ENCODE data around the gene TRIM6. TPM values are rescaled to one million over a fixed set of nuclear protein-coding genes. Genes with fewer than 3 reads are reported as not detected.

Gene TRIM6, protein sequence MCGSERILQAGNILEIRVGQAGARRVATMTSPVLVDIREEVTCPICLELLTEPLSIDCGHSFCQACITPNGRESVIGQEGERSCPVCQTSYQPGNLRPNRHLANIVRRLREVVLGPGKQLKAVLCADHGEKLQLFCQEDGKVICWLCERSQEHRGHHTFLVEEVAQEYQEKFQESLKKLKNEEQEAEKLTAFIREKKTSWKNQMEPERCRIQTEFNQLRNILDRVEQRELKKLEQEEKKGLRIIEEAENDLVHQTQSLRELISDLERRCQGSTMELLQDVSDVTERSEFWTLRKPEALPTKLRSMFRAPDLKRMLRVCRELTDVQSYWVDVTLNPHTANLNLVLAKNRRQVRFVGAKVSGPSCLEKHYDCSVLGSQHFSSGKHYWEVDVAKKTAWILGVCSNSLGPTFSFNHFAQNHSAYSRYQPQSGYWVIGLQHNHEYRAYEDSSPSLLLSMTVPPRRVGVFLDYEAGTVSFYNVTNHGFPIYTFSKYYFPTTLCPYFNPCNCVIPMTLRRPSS
- total RNA-seq = 1 to 10 TPM; 1.2 to 9.0 (median 2.1) TPM

DNA sequence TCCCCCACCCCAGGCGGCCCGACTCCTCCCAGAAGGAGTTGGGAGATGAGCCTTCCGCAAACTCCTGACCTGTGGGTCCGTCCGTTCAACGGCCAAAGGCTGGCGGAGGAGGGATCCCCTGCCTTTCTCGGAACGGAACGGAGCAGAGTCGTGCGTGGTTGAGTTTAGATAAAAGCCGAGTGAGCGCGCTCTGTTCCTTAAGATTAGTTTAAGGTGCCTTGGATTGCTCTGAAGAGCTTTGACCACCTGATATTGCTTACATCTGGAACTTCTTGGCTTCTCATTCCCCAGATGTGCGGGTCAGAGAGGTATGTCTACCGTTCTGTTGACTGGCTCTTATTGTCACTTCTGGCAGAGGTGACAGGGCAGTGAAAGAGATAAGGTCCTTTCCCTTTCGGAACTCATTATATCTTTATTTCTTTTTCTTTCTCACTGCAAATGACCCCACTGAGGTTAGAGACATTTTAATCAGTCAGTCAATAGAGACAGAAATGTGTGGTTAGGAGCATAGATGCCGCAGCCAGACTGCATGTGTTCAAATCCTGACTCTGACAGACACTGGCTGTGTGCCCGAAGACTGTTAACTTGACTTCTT lies at the start of gene TRIM6:
Gene TRIM6 (plus strand): TSS at position 31 of the 595 bp plus-strand sequence. CDS start 261 bp downstream, at position 292.
- Histone ChIP-seq H3K4me1 (replicated peaks in 1 of 2) (peaks cover 0 to 3% of the 10 kb centered on the region in 2 donors), H3K4me3 (peak within 1 kb of the TSS; percentile 24 to 44 (median 34)), H3K27ac (no peak within 1 kb of the TSS)
- in situ Hi-C loops (cut with MboI; ENCODE audit: low pct_unique_long_range_greater_than_20kb in 2 of 9, low sequenced_read_pairs in 9 of 9, unreplicated experiment in 9 of 9) = no loop called here
- peak; percentile 63 to 86 (median 80) for ATAC-seq (replicated peaks in 6 of 8)
- 13 to 60% (median 27%) methylated on average over 1 to 8 of the region's 20 CpGs; no CpG with 5 or more reads in 1 of the 10 experiments for WGBS, 10 experiments

- no peak overlapping the region for H3K4me3 ChIP-seq
- no peaks in the 10 kb centered on the region for H3K4me1 ChIP-seq (replicated peaks in 1 of 2)
- in situ Hi-C loops (cut with MboI; ENCODE audit: low pct_unique_long_range_greater_than_20kb in 2 of 9, low sequenced_read_pairs in 9 of 9, unreplicated experiment in 9 of 9) = no loop called here
- no peak for ATAC-seq (replicated peaks in 6 of 8)
- 88 to 100% (median 100%) methylated on average over 1 of the region's 1 CpG; no CpG with 5 or more reads in 4 of the 10 experiments for WGBS, 10 experiments
- H3K27ac ChIP-seq = no peak overlapping the region
Measured at GRCh38 chr11:5547982-5548381, 48.5 kb upstream of the TRIM6 start.

DNA sequence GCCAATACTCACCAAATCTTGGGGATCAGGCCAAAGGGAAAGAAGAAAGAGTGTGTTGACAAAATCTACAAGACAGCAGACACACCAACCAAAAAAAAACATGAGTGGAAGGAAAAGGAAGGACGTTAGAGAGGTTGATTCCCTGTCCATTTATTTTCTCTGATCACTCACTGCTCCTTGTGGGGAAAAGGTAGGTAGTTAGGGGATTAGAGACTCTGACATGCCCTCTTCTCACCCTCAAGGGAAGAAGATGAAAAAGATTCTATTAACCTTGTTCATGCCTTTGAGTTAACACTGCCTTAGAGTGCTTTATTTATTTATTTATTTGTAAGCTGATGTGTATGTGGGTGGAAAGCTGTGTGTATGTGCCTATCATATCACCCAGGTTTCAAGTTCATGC lies 48.0 kb upstream of the TRIM6 start, which contains the start of gene OR52H1:
Gene OR52H1 (minus strand): TSS at position 101 of the 400 bp plus-strand sequence. CDS start 3,035 bp downstream, outside the sequence.
- ATAC-seq (replicated peaks in 6 of 8) = no peak
- WGBS, 10 experiments = 17 to 60% (median 50%) methylated on average over 1 of the region's 1 CpG; no CpG with 5 or more reads in 5 of the 10 experiments

GRCh38 chr11:5550440-5551095 lies 45.9 kb upstream of the TRIM6 start:
- Histone ChIP-seq H3K4me1 (replicated peaks in 1 of 2) (no peaks in the 10 kb centered on the region), H3K4me3 (no peak overlapping the region), H3K27ac (no peak overlapping the region)
- in situ Hi-C loops (cut with MboI; ENCODE audit: low pct_unique_long_range_greater_than_20kb in 2 of 9, low sequenced_read_pairs in 9 of 9, unreplicated experiment in 9 of 9) = no loop called here
- WGBS, 10 experiments = 0 to 100% (median 62%) methylated on average over 1 to 5 of the region's 5 CpGs
- peak in 3 of 8 experiments; percentile 25 to 100 (median 99) for ATAC-seq (replicated peaks in 6 of 8)

More for the DNA sequence above, 48.0 kb upstream of the TRIM6 start, which contains the start of gene OR52H1:
- Histone ChIP-seq H3K27ac (no peak within 1 kb of the TSS), H3K4me1 (replicated peaks in 1 of 2) (no peaks in the 10 kb centered on the region), H3K4me3 (no peak within 1 kb of the TSS)
- in situ Hi-C loops (cut with MboI; ENCODE audit: low pct_unique_long_range_greater_than_20kb in 2 of 9, low sequenced_read_pairs in 9 of 9, unreplicated experiment in 9 of 9) = no loop called here

DNA sequence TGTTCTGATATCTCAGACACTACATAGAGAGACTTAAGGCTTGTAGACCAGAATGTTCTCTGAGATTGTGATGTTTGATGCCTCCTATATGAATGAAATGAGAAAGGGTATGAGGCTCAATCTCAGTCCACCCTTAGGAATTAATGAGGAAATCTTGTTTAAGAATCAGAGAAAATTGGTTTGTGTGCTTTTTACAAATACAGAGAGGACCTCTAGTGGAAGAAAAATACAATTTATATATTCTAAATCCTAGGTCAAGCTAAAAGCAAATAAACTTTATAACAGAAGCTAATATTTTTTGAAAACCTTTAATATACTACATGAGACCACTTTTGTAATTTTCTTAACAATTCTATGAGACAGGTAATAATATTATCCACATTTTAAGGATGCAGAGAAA lies 43.1 kb upstream of the TRIM6 start:
- no peaks in the 10 kb centered on the region for H3K4me1 ChIP-seq (replicated peaks in 1 of 2)
- H3K27ac ChIP-seq = no peak overlapping the region
- in situ Hi-C loops (cut with MboI; ENCODE audit: low pct_unique_long_range_greater_than_20kb in 2 of 9, low sequenced_read_pairs in 9 of 9, unreplicated experiment in 9 of 9) = no loop called here
- no peak overlapping the region for H3K4me3 ChIP-seq
- no peak for ATAC-seq (replicated peaks in 6 of 8)

- 0 to 100% (median 66%) methylated on average over 1 to 3 of the region's 3 CpGs; no CpG with 5 or more reads in 3 of the 10 experiments for WGBS, 10 experiments
- no peak overlapping the region for H3K4me3 ChIP-seq
- H3K27ac ChIP-seq = no peak overlapping the region
- in situ Hi-C loops (cut with MboI; ENCODE audit: low pct_unique_long_range_greater_than_20kb in 2 of 9, low sequenced_read_pairs in 9 of 9, unreplicated experiment in 9 of 9) = no loop called here
- no peaks in the 10 kb centered on the region for H3K4me1 ChIP-seq (replicated peaks in 1 of 2)
- ATAC-seq (replicated peaks in 6 of 8) = no peak
Measured at GRCh38 chr11:5556596-5557188, 39.7 kb upstream of the TRIM6 start.

DNA sequence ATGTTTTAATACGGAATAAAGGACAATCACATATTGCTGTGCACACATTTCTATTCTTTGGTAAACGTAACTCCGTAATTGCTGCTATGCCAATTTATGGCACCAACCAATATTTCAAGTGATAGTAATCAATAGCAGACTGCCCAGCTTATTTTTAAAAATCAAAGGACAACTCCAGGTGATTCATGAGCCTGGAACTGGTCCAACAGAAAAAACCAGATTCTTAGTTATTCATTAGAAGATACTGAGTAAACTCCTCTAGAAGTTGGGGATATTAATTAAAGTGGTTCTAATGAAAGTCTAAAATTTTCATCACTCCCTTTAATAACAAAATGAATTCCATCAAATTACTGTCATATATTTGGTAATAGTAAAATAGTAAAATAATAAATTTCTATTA lies 38.7 kb upstream of the TRIM6 start:
- no peak overlapping the region for H3K4me3 ChIP-seq
- H3K27ac ChIP-seq = no peak overlapping the region
- no peaks in the 10 kb centered on the region for H3K4me1 ChIP-seq (replicated peaks in 1 of 2)
- WGBS, 10 experiments = 50 to 96% (median 68%) methylated on average over 2 to 3 of the region's 3 CpGs; no CpG with 5 or more reads in 2 of the 10 experiments
- in situ Hi-C loops (cut with MboI; ENCODE audit: low pct_unique_long_range_greater_than_20kb in 2 of 9, low sequenced_read_pairs in 9 of 9, unreplicated experiment in 9 of 9) = no loop called here
- ATAC-seq (replicated peaks in 6 of 8) = no peak

DNA sequence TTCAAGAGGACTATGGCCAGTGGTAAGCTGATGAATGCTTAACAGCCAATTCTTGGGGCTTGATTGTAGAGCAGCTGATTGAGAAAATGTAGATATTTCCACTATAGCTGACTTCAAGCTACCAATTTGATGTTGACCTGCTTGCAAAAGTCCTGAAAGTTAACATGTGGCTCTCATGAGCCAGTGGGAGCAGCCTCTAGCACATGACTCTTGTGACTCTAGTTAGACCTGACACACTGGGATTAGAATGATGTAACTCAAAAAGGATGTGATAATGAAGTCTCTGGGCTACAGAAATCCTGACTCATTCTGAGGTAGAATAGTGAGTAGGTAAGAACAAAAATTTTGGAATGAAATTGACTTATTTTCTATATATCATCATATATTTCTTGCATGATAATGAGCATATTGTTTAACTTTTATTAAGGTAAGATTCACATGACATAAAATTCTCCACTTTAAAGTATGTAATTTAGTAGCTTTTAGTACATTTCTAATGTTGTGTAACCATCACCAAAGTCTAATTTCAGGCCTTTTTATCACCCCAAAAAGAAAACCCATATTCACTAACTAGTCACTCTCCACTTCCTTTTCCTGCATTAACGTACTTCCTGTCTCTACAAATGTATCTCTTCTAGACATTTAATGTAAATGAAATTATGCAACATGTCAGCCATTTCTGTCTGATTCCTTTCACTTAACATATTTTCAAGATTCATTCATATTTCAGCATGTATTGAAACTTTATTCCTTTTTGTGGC lies 32.0 kb upstream of the TRIM6 start:
- WGBS, 10 experiments = 0 to 90% (median 78%) methylated on average over 1 of the region's 1 CpG; no CpG with 5 or more reads in 1 of the 10 experiments
- no peak overlapping the region for H3K4me3 ChIP-seq
- no peak overlapping the region for H3K27ac ChIP-seq
- in situ Hi-C loops (cut with MboI; ENCODE audit: low pct_unique_long_range_greater_than_20kb in 2 of 9, low sequenced_read_pairs in 9 of 9, unreplicated experiment in 9 of 9) = no loop called here
- peak in 2 of 8 experiments; percentile 46 to 63 for ATAC-seq (replicated peaks in 6 of 8)
- no peaks in the 10 kb centered on the region for H3K4me1 ChIP-seq (replicated peaks in 1 of 2)

GRCh38 chr11:5574654-5575053 lies 21.8 kb upstream of the TRIM6 start:
- Histone ChIP-seq H3K4me3 (no peak overlapping the region), H3K4me1 (replicated peaks in 1 of 2) (peaks cover 8 to 18% of the 10 kb centered on the region in 2 donors), H3K27ac (peak overlapping the region in 1 of 2 donors; percentile 71)
- peak in 3 of 8 experiments; percentile 82 to 89 (median 85) for ATAC-seq (replicated peaks in 6 of 8)
- 23 to 95% (median 76%) methylated on average over 2 of the region's 2 CpGs; no CpG with 5 or more reads in 1 of the 10 experiments for WGBS, 10 experiments
- in situ Hi-C loops (cut with MboI; ENCODE audit: low pct_unique_long_range_greater_than_20kb in 2 of 9, low sequenced_read_pairs in 9 of 9, unreplicated experiment in 9 of 9) = no loop called here

GRCh38 chr11:5575152-5575551 lies 21.3 kb upstream of the TRIM6 start:
- peak in 3 of 8 experiments; percentile 68 to 77 (median 68) for ATAC-seq (replicated peaks in 6 of 8)
- Histone ChIP-seq H3K4me1 (replicated peaks in 1 of 2) (peaks cover 8 to 18% of the 10 kb centered on the region in 2 donors), H3K27ac (peak overlapping the region in 1 of 2 donors; percentile 71), H3K4me3 (no peak overlapping the region)
- WGBS, 10 experiments = 38 to 75% (median 50%) methylated on average over 1 to 4 of the region's 4 CpGs; no CpG with 5 or more reads in 1 of the 10 experiments
- in situ Hi-C loops (cut with MboI; ENCODE audit: low pct_unique_long_range_greater_than_20kb in 2 of 9, low sequenced_read_pairs in 9 of 9, unreplicated experiment in 9 of 9) = no loop called here

- in situ Hi-C loops (cut with MboI; ENCODE audit: low pct_unique_long_range_greater_than_20kb in 2 of 9, low sequenced_read_pairs in 9 of 9, unreplicated experiment in 9 of 9) = no loop called here
- peaks cover 8 to 18% of the 10 kb centered on the region in 2 donors for H3K4me1 ChIP-seq (replicated peaks in 1 of 2)
- no peak overlapping the region for H3K4me3 ChIP-seq
- no peak for ATAC-seq (replicated peaks in 6 of 8)
- no peak overlapping the region for H3K27ac ChIP-seq
Measured at GRCh38 chr11:5577101-5577500, 19.3 kb upstream of the TRIM6 start.

DNA sequence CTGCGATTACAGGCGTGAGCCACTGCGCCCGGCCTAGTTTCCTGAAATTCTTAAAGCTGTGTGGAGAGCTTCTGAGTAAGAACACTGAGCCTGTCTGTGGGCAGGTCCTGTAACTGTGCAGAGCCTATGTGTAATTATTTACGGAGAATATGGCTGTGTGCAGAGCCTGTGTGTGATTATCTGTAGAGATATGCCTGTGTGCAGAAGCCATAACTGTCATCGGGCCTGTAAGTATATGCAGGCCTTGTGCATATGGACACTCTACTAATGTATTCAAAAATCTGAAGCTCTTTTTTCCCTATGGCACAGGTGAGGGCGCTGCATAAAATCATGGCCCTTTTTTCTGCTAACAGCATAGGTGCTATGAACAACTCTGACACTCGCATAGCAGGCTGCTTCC lies 15.9 kb upstream of the TRIM6 start, which contains the start of gene OR52B6:
Gene OR52B6 (plus strand): TSS at position 301 of the 400 bp plus-strand sequence. CDS start 0 bp downstream, at position 301.
- Histone ChIP-seq H3K4me1 (replicated peaks in 1 of 2) (no peaks in the 10 kb centered on the region), H3K27ac (no peak within 1 kb of the TSS), H3K4me3 (no peak within 1 kb of the TSS)
- WGBS, 10 experiments = 37 to 100% (median 95%) methylated on average over 1 to 8 of the region's 8 CpGs; no CpG with 5 or more reads in 3 of the 10 experiments
- no peak for ATAC-seq (replicated peaks in 6 of 8)
- in situ Hi-C loops (cut with MboI; ENCODE audit: low pct_unique_long_range_greater_than_20kb in 2 of 9, low sequenced_read_pairs in 9 of 9, unreplicated experiment in 9 of 9) = loop anchor here in 1 of 9 experiments (10.0 kb wide), 1 partner anchor 56 kb away; no protein-coding TSS in a partner anchor

Measured in motor neuron (in vitro differentiated cells).